BLaER1 (cell line): Measurements from ENCODE around the gene SEMA4D.
A peak's percentile ranks its signal among the peaks of the same experiment; 100 is the strongest.

Experiments
- H3K27ac ChIP-seq: shearing (Covaris generic); formaldehyde crosslinking; 2 replicates; pipeline ENCODE4 v1.8.1; 2022
- H3K27me3 ChIP-seq: shearing (Covaris generic); formaldehyde crosslinking; 2 replicates; pipeline ENCODE4 v1.8.1; 2022
- H3K36me3 ChIP-seq: shearing (Covaris generic); formaldehyde crosslinking; 2 replicates; pipeline ENCODE4 v1.8.1; 2022
- H3K4me1 ChIP-seq: shearing (Covaris generic); formaldehyde crosslinking; 2 replicates; pipeline ENCODE4 v1.8.1; 2022
- H3K4me2 ChIP-seq: shearing (Covaris generic); formaldehyde crosslinking; 2 replicates; pipeline ENCODE4 v1.8.1; 2022
- H3K4me3 ChIP-seq: shearing (Covaris generic); formaldehyde crosslinking; 2 replicates; pipeline ENCODE4 v1.8.1; 2022
- H3K9ac ChIP-seq: shearing (Covaris generic); formaldehyde crosslinking; 2 replicates; pipeline ENCODE4 v1.8.1; 2022
- H3K9me3 ChIP-seq: shearing (Covaris generic); formaldehyde crosslinking; 2 replicates; pipeline ENCODE4 v1.8.1; 2022
- H4K20me1 ChIP-seq: shearing (Covaris generic); formaldehyde crosslinking; 2 replicates; pipeline ENCODE4 v1.8.1; 2022
- Cebpa-rat ChIP-seq: shearing (Covaris generic); IDR thresholded peaks from 2 replicates; pipeline ENCODE4 v1.8.1; 2022

The SEMA4D gene

GRCh38 chr9:89314955-89315354 lies 183.0 kb downstream of the SEMA4D start:
- no peaks in the 10 kb centered on the region for H3K9me3 ChIP-seq
- H3K27me3 ChIP-seq = no peaks in the 10 kb centered on the region
- no peak for TF ChIP-seq Cebpa-rat
- peak overlapping the region; percentile 97 for H3K4me2 ChIP-seq
- peaks cover 37% of the 10 kb centered on the region for H3K36me3 ChIP-seq
- peak overlapping the region; percentile 93 for H3K4me3 ChIP-seq
- peaks cover 44% of the 10 kb centered on the region for H3K4me1 ChIP-seq
- H4K20me1 ChIP-seq = peaks cover 41% of the 10 kb centered on the region
- H3K9ac ChIP-seq = peak overlapping the region; percentile 98
- peak overlapping the region; percentile 28 for H3K27ac ChIP-seq

DNA sequence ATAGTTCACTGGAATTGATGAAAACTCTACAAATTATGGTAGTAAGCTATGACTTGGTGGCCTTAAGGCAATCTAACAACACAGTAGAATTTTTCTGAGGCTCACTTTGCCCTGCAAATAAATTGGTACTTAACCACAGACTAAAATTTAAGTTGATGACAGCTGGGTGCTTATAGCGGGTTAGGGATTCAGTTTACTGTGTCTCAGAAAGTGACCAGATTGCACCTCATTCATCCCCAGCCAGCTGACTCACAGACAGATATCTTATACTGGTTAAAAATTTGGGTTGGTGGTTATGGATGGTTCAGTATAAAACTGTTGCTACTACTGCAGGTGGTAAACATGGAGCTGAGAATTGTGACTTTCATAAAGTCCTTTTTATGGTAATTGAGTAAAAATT lies 184.1 kb downstream of the SEMA4D start:
- peaks cover 41% of the 10 kb centered on the region for H4K20me1 ChIP-seq
- no peaks in the 10 kb centered on the region for H3K27me3 ChIP-seq
- H3K9me3 ChIP-seq = no peaks in the 10 kb centered on the region
- H3K4me1 ChIP-seq = peaks cover 49% of the 10 kb centered on the region
- H3K4me3 ChIP-seq = peak overlapping the region; percentile 93
- TF ChIP-seq Cebpa-rat = no peak
- peaks cover 37% of the 10 kb centered on the region for H3K36me3 ChIP-seq
- peak overlapping the region; percentile 94 for H3K27ac ChIP-seq
- H3K9ac ChIP-seq = peak overlapping the region; percentile 98
- peak overlapping the region; percentile 97 for H3K4me2 ChIP-seq

DNA sequence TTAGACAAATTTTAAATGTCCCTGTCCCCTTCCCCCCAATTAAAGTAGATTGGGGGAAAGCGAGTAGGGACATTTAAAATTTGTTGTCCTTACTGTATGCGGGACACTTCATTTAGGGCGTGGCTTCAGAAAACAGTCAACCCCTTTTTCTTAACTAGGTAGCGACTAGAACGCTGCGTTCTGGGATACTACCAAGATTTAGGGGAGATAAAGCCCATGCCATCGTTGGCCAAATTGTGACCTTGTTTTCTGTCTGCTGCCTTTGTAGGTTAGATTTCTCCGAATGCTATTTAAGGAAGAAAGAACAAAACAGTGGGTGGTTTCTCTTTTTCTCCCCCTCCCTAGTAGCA lies 185.7 kb downstream of the SEMA4D start:
- no peaks in the 10 kb centered on the region for H3K27me3 ChIP-seq
- H3K27ac ChIP-seq = peak overlapping the region; percentile 94
- peak overlapping the region; percentile 98 for H3K9ac ChIP-seq
- TF ChIP-seq Cebpa-rat = no peak
- peaks cover 41% of the 10 kb centered on the region for H4K20me1 ChIP-seq
- H3K36me3 ChIP-seq = peaks cover 29% of the 10 kb centered on the region
- H3K4me3 ChIP-seq = peak overlapping the region; percentile 93
- H3K4me2 ChIP-seq = peak overlapping the region; percentile 97
- no peaks in the 10 kb centered on the region for H3K9me3 ChIP-seq
- peaks cover 41% of the 10 kb centered on the region for H3K4me1 ChIP-seq

DNA sequence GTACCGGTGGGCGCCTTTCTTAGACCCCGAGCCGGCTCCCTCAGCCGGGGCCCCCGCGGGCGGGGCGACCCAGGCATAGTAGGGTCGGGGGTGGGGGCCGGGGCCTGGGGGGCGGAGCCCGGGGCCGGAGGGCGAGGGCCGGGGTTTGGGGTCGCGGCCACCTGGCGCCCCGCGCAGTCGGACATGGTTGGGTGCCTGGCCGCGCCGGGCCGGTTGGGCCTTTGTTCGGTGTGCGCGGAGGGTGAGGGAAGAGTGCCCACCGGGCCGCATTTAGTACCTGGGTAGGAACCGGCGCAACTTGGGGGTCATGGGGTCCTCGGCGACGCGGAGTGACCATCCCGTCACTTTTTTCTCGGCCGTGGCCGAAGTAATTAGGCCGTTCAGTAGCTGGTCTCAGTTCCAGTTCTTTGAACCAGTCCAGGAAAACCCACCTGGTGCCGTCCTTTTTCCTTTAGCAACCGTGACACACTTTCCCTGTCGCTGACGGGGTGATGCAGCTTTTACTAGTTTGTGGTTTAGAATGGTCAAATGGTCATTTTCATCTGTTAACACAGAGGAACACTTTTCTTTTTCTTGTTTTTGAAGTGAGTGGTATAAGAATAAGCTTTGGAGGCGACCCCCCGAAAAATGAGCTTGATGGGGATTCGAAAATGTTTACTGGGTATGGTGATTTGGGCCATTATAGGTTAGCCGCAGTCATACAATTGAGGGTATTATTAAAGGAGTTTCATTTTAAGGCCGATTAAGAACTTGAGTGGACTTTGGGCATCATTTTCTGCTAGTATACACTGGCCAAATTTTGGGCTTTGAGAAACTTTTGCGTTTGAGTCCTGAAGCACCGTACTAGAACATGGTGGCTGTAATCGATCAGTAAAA lies 186.3 kb downstream of the SEMA4D start:
- no peak for TF ChIP-seq Cebpa-rat
- Histone ChIP-seq H3K9me3 (no peaks in the 10 kb centered on the region), H3K4me2 (peak overlapping the region; percentile 97), H3K4me3 (peak overlapping the region; percentile 93), H3K9ac (peak overlapping the region; percentile 98), H3K27ac (peak overlapping the region; percentile 94), H3K36me3 (peaks cover 23% of the 10 kb centered on the region; the same call in 1 of the 2 replicates), H4K20me1 (peaks cover 41% of the 10 kb centered on the region), H3K27me3 (no peaks in the 10 kb centered on the region), H3K4me1 (peaks cover 38% of the 10 kb centered on the region)
